Measurements from ENCODE around the gene GNB5. TPM values are rescaled to one million over a fixed set of nuclear protein-coding genes. Genes with fewer than 3 reads are reported as not detected.

The GNB5 gene
- total RNA-seq, 1 experiment from 2014 or later: 29.8 TPM

DNA sequence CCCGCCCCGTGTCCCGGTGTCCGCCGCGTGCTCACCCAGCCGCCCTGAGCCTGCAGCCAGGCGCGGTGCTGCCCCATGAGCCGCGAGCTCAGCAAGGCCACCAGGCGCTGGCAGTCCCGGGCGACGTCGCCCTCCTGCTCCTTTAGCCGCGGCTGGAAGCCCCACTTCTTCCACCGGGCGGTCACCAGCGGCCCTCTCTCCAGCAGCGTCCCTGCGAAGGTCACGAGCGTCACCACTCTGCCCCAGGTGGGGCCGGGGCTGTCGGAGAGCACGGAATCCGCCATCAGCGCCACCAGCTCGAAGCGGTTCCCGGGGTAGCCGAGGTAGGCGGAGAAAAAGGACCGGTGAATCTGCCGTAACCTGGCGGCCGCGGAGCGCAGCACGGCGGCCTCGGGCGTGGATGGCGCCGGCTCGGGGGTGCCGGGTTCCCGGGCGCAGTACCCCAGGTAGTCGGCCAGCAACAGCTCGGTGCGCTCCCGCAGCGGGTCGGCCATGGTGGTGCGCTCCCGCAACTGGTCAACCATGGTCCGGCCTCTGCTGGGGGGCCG is 78.9 kb downstream of the GNB5 start:
- TF ChIP-seq CTCF (conservative IDR thresholded peaks at IDR 0.05): no peak
- DNase-seq: peak; percentile 59
- H3K4me3 Mint-ChIP-seq: no peak overlapping the region
- H3K23me2 ChIP-seq (ENCODE audit: insufficient read length, low read depth, low read length, poor library complexity, severe bottlenecking): no peaks in the 10 kb centered on the region
- no peak overlapping the region for H3K4me2 ChIP-seq (ENCODE audit: insufficient read depth, insufficient read length, low read length)
- H3K79me1 ChIP-seq (ENCODE audit: insufficient read depth, low read depth, low read length, poor library complexity, severe bottlenecking): no peaks in the 10 kb centered on the region
- H3K27me3 Mint-ChIP-seq (ENCODE audit: low read depth): no peaks in the 10 kb centered on the region; the same call in 1 of the 2 replicates
- no CpG with 5 or more reads among the region's 61 CpGs for WGBS (ENCODE audit: extremely low coverage, insufficient read length, low lambda C conversion rate)
- H2BK20ac ChIP-seq (ENCODE audit: low read depth, low read length, poor library complexity, severe bottlenecking): no peak overlapping the region
- H4K20me1 ChIP-seq (ENCODE audit: control insufficient read depth, insufficient read depth, insufficient read length): no peaks in the 10 kb centered on the region
- no peak overlapping the region; the same call in 1 of the 2 replicates for H3K14ac ChIP-seq (ENCODE audit: insufficient read depth, low read length)
- H4K5ac ChIP-seq (ENCODE audit: insufficient read length, low read depth, low read length): no peak overlapping the region
- H2BK12ac ChIP-seq (ENCODE audit: insufficient read length, low read depth, low read length): no peak overlapping the region
- no peak overlapping the region for H3K56ac ChIP-seq (ENCODE audit: insufficient read length, low read depth, low read length)
- peaks cover 3% of the 10 kb centered on the region; the same call in 1 of the 2 replicates for H3K4me1 ChIP-seq (ENCODE audit: insufficient read depth, low read length)
- no peak overlapping the region for H3K23ac ChIP-seq (ENCODE audit: insufficient read length, low read depth, low read length)
- H3K27ac Mint-ChIP-seq: no peak overlapping the region
- H2AK5ac ChIP-seq (ENCODE audit: insufficient read length, low read length): no peak overlapping the region
- no peak overlapping the region for H2BK120ac ChIP-seq (ENCODE audit: low read depth, low read length, poor library complexity, severe bottlenecking)
- H3T11ph ChIP-seq (ENCODE audit: low read length): no peak overlapping the region
- H2AFZ ChIP-seq (ENCODE audit: low read length): no peak overlapping the region
- H3K9me3 ChIP-seq (ENCODE audit: control insufficient read depth, low read depth, low read length): no peaks in the 10 kb centered on the region
- H3K27me3 ChIP-seq (ENCODE audit: insufficient read depth, low read length): no peaks in the 10 kb centered on the region
- no peak overlapping the region for H3K9ac ChIP-seq (ENCODE audit: extremely low read depth, insufficient read length, low read length)
- H3K79me2 ChIP-seq (ENCODE audit: insufficient read depth, low read length): no peaks in the 10 kb centered on the region
- no peak overlapping the region for H3K18ac ChIP-seq (ENCODE audit: insufficient read length, low read depth, low read length)
- peaks cover 16 to 17% of the 10 kb centered on the region in 2 experiments for H3K4me1 Mint-ChIP-seq
- H2BK5ac ChIP-seq (ENCODE audit: insufficient read length, low read length): no peak overlapping the region
- H3K27ac ChIP-seq (ENCODE audit: insufficient read length, low read depth, low read length): no peak overlapping the region
- H4K91ac ChIP-seq (ENCODE audit: insufficient read length, low read depth, low read length): no peak overlapping the region
- H3K4ac ChIP-seq (ENCODE audit: low read depth, low read length): no peak overlapping the region
- H2BK15ac ChIP-seq (ENCODE audit: low read depth, low read length): no peak overlapping the region
- H4K8ac ChIP-seq (replicated peaks; ENCODE audit: insufficient read length, low read depth, low read length): no peak overlapping the region
- no peaks in the 10 kb centered on the region for H3K36me3 Mint-ChIP-seq (ENCODE audit: insufficient read depth in 1 of 3, low read depth in 3 of 3)
- H3K9me3 Mint-ChIP-seq: peaks cover 0 to 2% of the 10 kb centered on the region in 2 experiments; a peak in 1 of 5 replicates

Measured in H9 (cell line).